ENCODE results near the gene IER2. TPM values are rescaled to one million over a fixed set of nuclear protein-coding genes. Genes with fewer than 3 reads are reported as not detected.

IER2 gene
- total and polyA plus RNA-seq, 9 of the 15 experiments (the other 6 are each of a cell fraction or from before 2014, with no cell fraction given): 4.5 to 205 (median 23.7) TPM

DNA sequence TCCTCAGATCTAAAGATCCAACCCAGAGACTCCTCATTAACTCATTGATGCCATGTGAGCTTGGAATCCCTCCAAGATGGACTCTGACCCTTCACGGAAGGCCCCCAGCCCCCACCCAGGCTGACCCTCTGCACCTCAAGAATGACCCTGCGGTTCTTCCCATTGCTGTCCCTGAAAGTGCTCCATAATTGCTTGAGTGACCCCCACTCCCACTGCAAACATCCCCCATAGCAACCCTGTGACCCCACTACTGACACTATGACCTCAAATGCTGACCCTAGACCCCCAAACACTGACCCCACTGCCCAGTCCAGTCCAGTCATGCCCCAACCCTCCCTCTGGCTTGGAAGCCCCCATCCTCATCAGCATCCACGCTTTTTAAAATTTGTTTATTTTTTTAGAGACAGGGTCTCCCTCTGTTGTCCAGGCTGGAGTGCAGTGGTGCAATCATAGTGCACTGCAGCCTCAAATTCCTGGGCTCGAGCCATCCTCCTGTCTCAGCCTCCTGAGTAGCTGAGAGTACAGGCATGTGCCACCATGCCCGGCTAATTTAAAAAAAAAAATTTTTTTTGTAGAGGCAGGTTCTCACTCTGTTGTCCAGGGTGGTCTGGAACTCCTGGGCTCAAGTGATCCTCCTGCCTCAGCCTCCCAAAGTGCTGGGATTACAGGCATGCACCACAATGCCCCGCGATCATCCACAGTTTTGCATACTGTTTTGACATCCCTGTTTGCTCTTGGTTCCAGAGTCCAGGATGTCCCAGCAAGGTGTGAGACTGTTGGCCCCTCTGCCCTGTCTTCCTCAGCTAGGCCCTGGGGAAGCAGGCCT, 48.4 kb upstream of the IER2 start:
- H3K27ac ChIP-seq (ENCODE audit: extremely low read depth, low read depth, low read length): peak overlapping the region; percentile 98
- peaks cover 47% of the 10 kb centered on the region for H3K36me3 ChIP-seq (ENCODE audit: control insufficient read depth, insufficient read depth, low read length)
- H3K4me2 ChIP-seq (ENCODE audit: insufficient read depth, low read length): peak overlapping the region; percentile 99
- peaks cover 59% of the 10 kb centered on the region for H3K79me2 ChIP-seq (ENCODE audit: control insufficient read depth, insufficient read depth, low read length)
- peaks cover 24 to 69% of the 10 kb centered on the region in 2 experiments for H3K4me1 ChIP-seq (replicated peaks in 1 of 2; ENCODE audit: control insufficient read depth in 2 of 2, insufficient read depth in 2 of 2, low read length in 2 of 2)
- POLR2A ChIA-PET: interaction anchor here (0.5 to 3.1 kb wide), 10 partner anchors 16 to 182 kb away, joined by 3 to 16 read pairs (median 3); no protein-coding TSS in a partner anchor
- no peak for DNase-seq (ENCODE audit: extremely low read depth in 1 of 4, low spot score in 3 of 4)
- 1% methylated on average over 7 of the region's 7 CpGs for WGBS (ENCODE audit: insufficient coverage, low coverage, missing lambda C conversion rate)
- FAIRE-seq: no peak
- BruUV-seq (replicated peaks): TSS peak; percentile 73
- in situ Hi-C loops (cut with MboI): no loop called here
- H3K9me3 ChIP-seq (replicated peaks; ENCODE audit: control insufficient read depth, insufficient read depth, low read depth, low read length): no peaks in the 10 kb centered on the region
- no peak for ATAC-seq
- intact Hi-C loops (cut with micrococcal nuclease): loop anchor here (2.0 to 10.0 kb wide), 3 partner anchors 15 to 133 kb away; partner anchors contain the start of genes IER2, STX10 and TRMT1
- CTCF ChIA-PET (ENCODE audit: low intra/inter-chr PET ratio): interaction anchor here (0.6 to 1.2 kb wide), 2 partner anchors 10 to 161 kb away, joined by 5 read pairs; no protein-coding TSS in a partner anchor
- H3K27me3 ChIP-seq (ENCODE audit: control insufficient read depth in 2 of 2, insufficient read depth in 2 of 2, low read length in 2 of 2): no peaks in the 10 kb centered on the region
- peak overlapping the region; percentile 95 to 99 for H3K9ac ChIP-seq (ENCODE audit: insufficient read depth in 1 of 2, low read depth in 2 of 2, low read length in 2 of 2)
- H3K9me1 ChIP-seq (ENCODE audit: control insufficient read depth, insufficient read depth, low read length): no peaks in the 10 kb centered on the region
- H2AFZ ChIP-seq (ENCODE audit: low read depth, low read length): no peak overlapping the region; the same call in 1 of the 2 replicates
- peak overlapping the region; percentile 98 for H3K4me3 ChIP-seq
- no peaks in the 10 kb centered on the region for H4K20me1 ChIP-seq (replicated peaks; ENCODE audit: control insufficient read depth, insufficient read depth, low read length)
- TF ChIP-seq XRCC4 (IDR thresholded peaks at IDR 0.05; ENCODE audit: extremely low read depth, insufficient read depth, insufficient read length) (no peak), HLTF (IDR thresholded peaks at IDR 0.05) (0 out of 2 replicates have a peak, but pooled peaks have one; percentile 51), MIER1 (IDR thresholded peaks at IDR 0.05; ENCODE audit: low read depth) (0 out of 2 replicates have a peak, but pooled peaks have one; percentile 40), CBFB (CRISPR knock-in tag; IDR thresholded peaks at IDR 0.05) (peak; percentile 35; the same call in 1 of the 2 replicates), NFRKB (IDR thresholded peaks at IDR 0.05; ENCODE audit: low read depth) (peak; percentile 23; the same call in 1 of the 2 replicates), HDAC1 (IDR thresholded peaks at IDR 0.05) (0 out of 4 replicates have a peak, but pooled peaks of 1 of the 2 experiments have one; percentile 11), ZNF217 (CRISPR knock-in tag; IDR thresholded peaks at IDR 0.05) (no peak), L3MBTL2 (IDR thresholded peaks at IDR 0.05) (0 out of 2 replicates have a peak, but pooled peaks have one; percentile 8), MTA2 (IDR thresholded peaks at IDR 0.05; ENCODE audit: low read depth) (no peak), C11orf30 (IDR thresholded peaks at IDR 0.05; ENCODE audit: low read depth) (no peak), CUX1 (CRISPR knock-in tag; IDR thresholded peaks at IDR 0.05) (0 out of 2 replicates have a peak, but pooled peaks have one; percentile 31), TEAD4 (IDR thresholded peaks at IDR 0.05; ENCODE audit: low read length) (no peak; the same call in 1 of the 2 replicates), TEAD4 (CRISPR knock-in tag; IDR thresholded peaks at IDR 0.05; ENCODE audit: borderline replicate concordance) (no peak), SIN3A (IDR thresholded peaks at IDR 0.05; ENCODE audit: borderline replicate concordance in 2 of 2, control insufficient read depth in 1 of 2, low read depth in 2 of 2, low read length in 2 of 2) (0 out of 4 replicates have a peak, but pooled peaks of 1 of the 2 experiments have one; percentile 30), RAD51 (IDR thresholded peaks at IDR 0.05; ENCODE audit: borderline replicate concordance, low read depth) (0 out of 2 replicates have a peak, but pooled peaks have one; percentile 8)
- TF ChIP-seq, protein P1, sequence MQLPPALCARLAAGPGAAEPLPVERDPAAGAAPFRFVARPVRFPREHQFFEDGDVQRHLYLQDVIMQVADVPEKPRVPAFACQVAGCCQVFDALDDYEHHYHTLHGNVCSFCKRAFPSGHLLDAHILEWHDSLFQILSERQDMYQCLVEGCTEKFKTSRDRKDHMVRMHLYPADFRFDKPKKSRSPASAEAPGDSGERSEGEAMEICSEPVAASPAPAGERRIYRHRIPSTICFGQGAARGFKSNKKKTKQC (CRISPR knock-in tag; IDR thresholded peaks at IDR 0.05): 0 out of 2 replicates have a peak, but pooled peaks have one; percentile 23
